ENCODE measurements around the gene FAM234B.

Gene FAM234B

GRCh38 chr12:13044002-13044905 lies at the start of gene FAM234B:
TSS of gene FAM234B (plus strand) at chr12:13044381. CDS start at chr12:13044404, 23 bp downstream.
- peak; percentile 93 for DNase-seq

GRCh38 chr12:12995088-12995487 lies 49.1 kb upstream of the FAM234B start:
- DNase-seq: no peak

- DNase-seq: no peak
Measured at GRCh38 chr12:12996209-12996608, 48.0 kb upstream of the FAM234B start.

- no peak for DNase-seq
Measured at GRCh38 chr12:12997156-12997555, 47.0 kb upstream of the FAM234B start.

- no peak for DNase-seq
Measured at GRCh38 chr12:12997734-12998133, 46.4 kb upstream of the FAM234B start.

- DNase-seq: no peak
Measured at GRCh38 chr12:12998248-12998647, 45.9 kb upstream of the FAM234B start.

GRCh38 chr12:12999271-12999958 lies 44.8 kb upstream of the FAM234B start:
- no peak for DNase-seq

GRCh38 chr12:12999959-13000615 lies 44.1 kb upstream of the FAM234B start, which contains the start of gene HEBP1:
TSS of gene HEBP1 (minus strand) at chr12:13000265. CDS start at chr12:13000114, 151 bp downstream.
- peak; percentile 99 for DNase-seq

GRCh38 chr12:13000616-13000924 lies 43.6 kb upstream of the FAM234B start:
- no peak for DNase-seq

- DNase-seq: peak; percentile 89
Measured at GRCh38 chr12:13000925-13001774, 43.0 kb upstream of the FAM234B start.

- DNase-seq: no peak
Measured at GRCh38 chr12:13001775-13002040, 42.5 kb upstream of the FAM234B start.

GRCh38 chr12:13002301-13003097 lies 41.7 kb upstream of the FAM234B start:
- DNase-seq: no peak

- no peak for DNase-seq
Measured at GRCh38 chr12:13004361-13004760, 39.8 kb upstream of the FAM234B start.

GRCh38 chr12:13004986-13005385 lies 39.2 kb upstream of the FAM234B start:
- DNase-seq: no peak

- no peak for DNase-seq
Measured at GRCh38 chr12:13005649-13006048, 38.5 kb upstream of the FAM234B start.

GRCh38 chr12:13007496-13008233 lies 36.5 kb upstream of the FAM234B start:
- DNase-seq: no peak

- DNase-seq: no peak
Measured at GRCh38 chr12:13008741-13009380, 35.3 kb upstream of the FAM234B start.

GRCh38 chr12:13011098-13011497 lies 33.1 kb upstream of the FAM234B start:
- DNase-seq: no peak

GRCh38 chr12:13022851-13023271 lies 21.3 kb upstream of the FAM234B start:
- no peak for DNase-seq

GRCh38 chr12:13023811-13024530 lies 20.2 kb upstream of the FAM234B start:
- no peak for DNase-seq
